T-helper 1 cell treated with Interleukin-12 subunit alpha and Interleukin-12 subunit beta and Interleukin-4 antibody, amounts not matched to agents 30 μg/mL and 1 μg/mL, for 36 hours (primary cell): ENCODE measurements around the gene CCNI.
"Not testable (repeated sequence)": the region's sequence is repeated elsewhere in the genome, so short reads cannot be mapped to it uniquely, and the experiment has no call there.

Experiments
- H3K27ac Mint-ChIP-seq: one replicate; pipeline ENCODE4 v1.8.0; 2021; ENCODE audit warnings: mild to moderate bottlenecking, mixed read lengths
- H3K27me3 Mint-ChIP-seq: one replicate; pipeline ENCODE4 v1.8.0; 2021; ENCODE audit warnings: low read depth, mixed read lengths
- H3K36me3 Mint-ChIP-seq: one replicate; pipeline ENCODE4 v1.8.0; 2021; ENCODE audit warnings: low read depth, mixed read lengths
- H3K4me1 Mint-ChIP-seq: one replicate; pipeline ENCODE4 v1.8.0; 2021; ENCODE audit warnings: low read depth, mixed read lengths
- H3K4me3 Mint-ChIP-seq: one replicate; pipeline ENCODE4 v1.8.0; 2021; ENCODE audit warnings: mild to moderate bottlenecking, moderate library complexity, mixed read lengths
- H3K9me3 Mint-ChIP-seq: one replicate; pipeline ENCODE4 v1.8.0; 2021; ENCODE audit warnings: mixed read lengths

Gene CCNI

GRCh38 chr4:77040270-77040669 lies 35.5 kb downstream of the CCNI start:
- H3K36me3 Mint-ChIP-seq: peaks cover 14% of the 10 kb centered on the region
- H3K27ac Mint-ChIP-seq: no peak overlapping the region
- H3K4me1 Mint-ChIP-seq: peaks cover 5% of the 10 kb centered on the region
- H3K27me3 Mint-ChIP-seq: peaks cover 13% of the 10 kb centered on the region
- H3K4me3 Mint-ChIP-seq: no peak overlapping the region
- H3K9me3 Mint-ChIP-seq: no peaks in the 10 kb centered on the region

- H3K4me3 Mint-ChIP-seq: no peak overlapping the region
- H3K9me3 Mint-ChIP-seq: no peaks in the 10 kb centered on the region
- H3K27me3 Mint-ChIP-seq: peaks cover 13% of the 10 kb centered on the region
- no peak overlapping the region for H3K27ac Mint-ChIP-seq
- H3K36me3 Mint-ChIP-seq: peaks cover 13% of the 10 kb centered on the region
- peaks cover 5% of the 10 kb centered on the region for H3K4me1 Mint-ChIP-seq
Measured at GRCh38 chr4:77039796-77040195, 36.0 kb downstream of the CCNI start.

GRCh38 chr4:77037736-77038135 lies 38.1 kb downstream of the CCNI start:
- Mint-ChIP-seq H3K9me3 (no peaks in the 10 kb centered on the region), H3K27ac (no peak overlapping the region), H3K4me3 (no peak overlapping the region), H3K4me1 (no peaks in the 10 kb centered on the region), H3K27me3 (peaks cover 13% of the 10 kb centered on the region), H3K36me3 (peaks cover 10% of the 10 kb centered on the region)

DNA sequence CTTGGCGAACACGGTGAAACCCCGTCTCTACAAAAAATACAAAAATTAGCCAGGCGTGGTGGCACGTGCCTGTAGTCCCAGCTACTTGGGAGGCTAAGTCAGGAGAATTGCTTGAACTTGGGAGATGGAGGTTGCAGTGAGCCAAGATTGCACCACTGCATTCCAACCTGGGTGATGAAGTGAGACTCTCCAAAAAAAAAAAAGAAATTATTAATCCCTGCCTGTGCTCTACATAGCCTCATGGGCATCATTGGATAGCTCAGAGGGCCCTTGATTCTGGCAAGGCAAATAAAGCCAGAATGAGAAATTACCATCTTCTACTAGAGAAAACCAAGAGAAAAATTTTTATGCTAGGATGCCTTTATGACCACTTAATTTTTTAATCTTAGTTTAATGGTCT lies 38.6 kb downstream of the CCNI start:
- H3K9me3 Mint-ChIP-seq, H3K4me3 Mint-ChIP-seq, H3K27ac Mint-ChIP-seq, H3K4me1 Mint-ChIP-seq: not testable (repeated sequence)
- peaks cover 12% of the 10 kb centered on the region for H3K36me3 Mint-ChIP-seq
- H3K27me3 Mint-ChIP-seq: peaks cover 14% of the 10 kb centered on the region

- Mint-ChIP-seq H3K4me1 (peaks cover 13% of the 10 kb centered on the region), H3K36me3 (peaks cover 15% of the 10 kb centered on the region), H3K27ac (no peak overlapping the region), H3K27me3 (peaks cover 17% of the 10 kb centered on the region), H3K9me3 (no peaks in the 10 kb centered on the region), H3K4me3 (no peak overlapping the region)
Measured at GRCh38 chr4:77036206-77036605, 39.6 kb downstream of the CCNI start.

DNA sequence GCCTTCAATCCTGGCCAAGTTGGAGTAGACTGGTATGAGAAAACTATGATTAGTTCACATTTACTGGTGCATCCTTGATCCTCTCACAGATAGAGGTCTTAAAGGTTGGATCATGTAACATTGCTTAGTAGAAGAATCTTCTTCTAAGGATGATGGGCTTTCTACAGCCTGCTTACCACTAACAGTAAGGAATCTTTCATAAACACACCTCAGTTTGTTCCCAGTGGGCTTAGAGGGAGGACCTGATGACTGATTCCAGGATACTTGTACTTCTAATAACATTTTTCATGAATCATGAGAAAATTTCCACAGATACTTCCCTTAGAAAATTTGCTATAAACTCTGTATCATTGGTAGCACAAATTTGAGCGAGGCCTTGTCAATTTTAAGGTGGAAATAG lies 40.6 kb downstream of the CCNI start:
- Mint-ChIP-seq H3K27me3 (peaks cover 17% of the 10 kb centered on the region), H3K9me3 (no peaks in the 10 kb centered on the region), H3K36me3 (peaks cover 20% of the 10 kb centered on the region), H3K4me3 (no peak overlapping the region), H3K4me1 (peaks cover 19% of the 10 kb centered on the region), H3K27ac (no peak overlapping the region)

- peaks cover 18% of the 10 kb centered on the region for H3K36me3 Mint-ChIP-seq
- peaks cover 10% of the 10 kb centered on the region for H3K27me3 Mint-ChIP-seq
- H3K4me3 Mint-ChIP-seq: no peak overlapping the region
- no peak overlapping the region for H3K27ac Mint-ChIP-seq
- peaks cover 37% of the 10 kb centered on the region for H3K4me1 Mint-ChIP-seq
- no peaks in the 10 kb centered on the region for H3K9me3 Mint-ChIP-seq
Measured at GRCh38 chr4:77031544-77031943, 44.2 kb downstream of the CCNI start.

DNA sequence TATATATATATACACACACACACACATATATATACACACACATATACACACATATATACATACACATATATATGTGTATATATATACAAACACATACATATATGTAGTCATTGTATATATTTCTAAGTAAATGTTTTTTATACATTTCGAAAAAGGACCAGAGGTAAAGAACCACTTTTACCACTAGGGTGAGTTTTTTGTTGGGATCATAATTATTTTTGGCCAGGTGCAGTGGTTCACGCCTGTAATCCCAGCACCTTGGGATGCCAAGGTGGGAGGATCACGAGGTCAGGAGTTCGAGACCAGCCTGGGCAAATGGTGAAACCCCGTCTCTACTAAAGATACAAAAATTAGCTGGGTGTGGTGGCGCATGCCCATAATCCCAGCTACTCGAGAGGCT lies 46.0 kb downstream of the CCNI start:
- peaks cover 24% of the 10 kb centered on the region for H3K36me3 Mint-ChIP-seq
- not testable (repeated sequence) for H3K4me3 Mint-ChIP-seq, H3K9me3 Mint-ChIP-seq, H3K27me3 Mint-ChIP-seq
- peaks cover 48% of the 10 kb centered on the region for H3K4me1 Mint-ChIP-seq
- peak overlapping the region; percentile 57 for H3K27ac Mint-ChIP-seq

- peaks cover 4% of the 10 kb centered on the region for H3K27me3 Mint-ChIP-seq
- peaks cover 48% of the 10 kb centered on the region for H3K4me1 Mint-ChIP-seq
- H3K9me3 Mint-ChIP-seq: no peaks in the 10 kb centered on the region
- no peak overlapping the region for H3K4me3 Mint-ChIP-seq
- H3K36me3 Mint-ChIP-seq: peaks cover 28% of the 10 kb centered on the region
- peak overlapping the region; percentile 43 for H3K27ac Mint-ChIP-seq
Measured at GRCh38 chr4:77028246-77028645, 47.5 kb downstream of the CCNI start.

DNA sequence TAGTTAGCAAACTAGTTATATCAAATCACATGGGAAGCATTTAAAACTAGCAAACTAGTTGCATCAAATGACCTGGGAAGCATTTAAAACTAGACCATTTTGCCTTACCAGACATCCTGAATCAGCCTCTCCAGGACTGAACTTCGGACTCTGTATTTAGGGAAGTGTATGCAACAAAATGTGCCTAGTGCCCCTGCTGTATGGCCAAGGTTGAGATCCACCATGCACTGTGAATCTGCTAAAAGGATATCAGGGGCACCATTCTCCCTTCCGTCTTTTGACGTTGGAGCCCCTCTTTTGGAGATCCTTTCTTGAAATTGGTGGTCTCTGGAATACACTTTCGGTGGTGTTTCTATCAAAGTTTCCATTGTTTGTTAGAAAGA lies 49.5 kb downstream of the CCNI start:
- Mint-ChIP-seq H3K4me3 (no peak overlapping the region), H3K4me1 (peaks cover 36% of the 10 kb centered on the region), H3K27ac (peak overlapping the region; percentile 26), H3K36me3 (peaks cover 24% of the 10 kb centered on the region), H3K9me3 (no peaks in the 10 kb centered on the region), H3K27me3 (no peaks in the 10 kb centered on the region)

DNA sequence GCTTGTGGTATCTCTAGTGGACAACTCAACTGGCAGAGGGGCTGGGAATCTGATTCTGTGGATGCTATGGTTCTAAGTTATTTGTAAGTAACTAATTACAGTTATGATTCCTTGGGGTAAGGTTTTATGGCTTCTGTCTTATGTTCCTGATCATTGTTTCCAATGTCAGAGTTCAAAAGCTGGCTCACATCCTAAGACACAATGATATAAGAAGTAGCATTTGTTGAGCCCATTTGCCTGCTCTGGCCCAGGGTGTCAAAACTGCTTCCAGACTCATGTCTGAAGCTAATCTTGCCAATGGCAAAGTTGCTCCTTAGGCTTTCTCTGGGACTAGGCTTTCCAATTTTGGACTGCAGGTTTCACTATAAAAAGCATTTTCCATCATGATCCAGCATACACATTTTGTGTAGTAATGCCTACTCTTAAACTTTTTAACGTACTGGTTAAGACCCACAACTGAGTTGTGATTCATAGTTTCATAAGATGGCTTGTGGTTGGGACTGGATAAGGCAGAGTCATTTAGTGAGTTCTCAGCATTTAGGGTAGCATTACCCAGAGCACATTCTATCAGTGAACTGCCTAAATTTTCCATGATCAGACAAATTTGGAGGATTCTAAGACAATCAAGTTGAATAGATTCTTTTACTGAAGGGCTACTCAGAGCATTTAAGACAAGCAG lies 50.0 kb downstream of the CCNI start:
- H3K36me3 Mint-ChIP-seq: peaks cover 21% of the 10 kb centered on the region
- no peak overlapping the region for H3K4me3 Mint-ChIP-seq
- H3K27ac Mint-ChIP-seq: peak overlapping the region; percentile 26

DNA sequence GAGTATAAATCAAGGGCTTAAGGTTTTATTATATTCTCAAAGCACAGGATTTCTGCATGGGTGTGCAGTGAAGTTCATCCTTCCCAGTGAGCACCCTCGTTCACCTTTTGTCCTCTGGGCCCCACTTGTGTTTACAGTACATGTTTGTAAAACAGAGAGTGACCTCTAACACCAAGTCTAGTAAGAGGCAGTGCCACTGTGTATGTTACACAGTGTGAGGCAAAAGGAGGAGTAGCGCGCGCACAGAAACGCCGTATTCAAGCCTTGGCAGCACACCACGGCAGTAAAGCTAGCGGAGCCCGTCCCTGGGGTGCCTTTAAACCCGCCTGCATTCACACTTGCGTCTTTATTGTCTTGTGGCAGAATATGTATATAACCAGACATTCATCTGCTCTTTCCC lies 51.9 kb downstream of the CCNI start:
- no peaks in the 10 kb centered on the region for H3K9me3 Mint-ChIP-seq
- H3K4me3 Mint-ChIP-seq: no peak overlapping the region
- no peak overlapping the region for H3K27ac Mint-ChIP-seq
- H3K4me1 Mint-ChIP-seq: peaks cover 26% of the 10 kb centered on the region
- peaks cover 16% of the 10 kb centered on the region for H3K36me3 Mint-ChIP-seq
- H3K27me3 Mint-ChIP-seq: no peaks in the 10 kb centered on the region

More for the DNA sequence above, 50.0 kb downstream of the CCNI start:
- Mint-ChIP-seq H3K9me3 (no peaks in the 10 kb centered on the region), H3K4me1 (peaks cover 32% of the 10 kb centered on the region), H3K27me3 (no peaks in the 10 kb centered on the region)

DNA sequence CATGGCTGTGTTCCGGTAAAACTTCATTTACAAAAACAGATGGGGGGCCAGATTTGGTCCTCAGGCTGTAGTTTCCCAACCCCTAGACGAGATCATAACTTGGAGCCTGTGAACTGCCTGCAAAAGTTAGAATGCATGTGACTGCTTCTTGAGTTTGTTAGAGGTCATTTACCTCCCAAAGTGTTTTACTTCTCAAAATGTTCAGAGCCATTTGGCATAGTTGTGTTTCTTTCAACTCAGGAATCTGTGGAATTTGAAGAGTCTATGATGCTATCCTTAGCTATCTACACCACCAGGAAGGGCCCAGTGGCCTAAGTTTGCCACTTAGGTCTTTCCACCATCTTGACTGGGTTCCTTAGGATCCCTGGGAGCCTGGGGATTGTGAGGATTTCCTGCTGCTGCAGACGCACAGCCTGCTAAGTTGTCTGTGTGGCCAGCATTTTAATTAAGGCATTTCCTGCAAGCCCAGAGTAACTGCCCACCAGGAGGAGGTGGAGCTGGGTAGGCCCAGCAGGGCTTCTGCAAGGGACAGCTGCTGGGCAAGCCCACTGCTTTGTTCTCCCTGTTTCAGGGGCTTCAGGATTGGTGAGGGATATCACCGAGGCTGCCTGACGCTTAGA lies 53.1 kb downstream of the CCNI start:
- no peaks in the 10 kb centered on the region for H3K9me3 Mint-ChIP-seq
- H3K4me3 Mint-ChIP-seq: no peak overlapping the region
- H3K27me3 Mint-ChIP-seq: peaks cover 1% of the 10 kb centered on the region
- no peak overlapping the region for H3K27ac Mint-ChIP-seq
- peaks cover 17% of the 10 kb centered on the region for H3K4me1 Mint-ChIP-seq
- peaks cover 13% of the 10 kb centered on the region for H3K36me3 Mint-ChIP-seq

DNA sequence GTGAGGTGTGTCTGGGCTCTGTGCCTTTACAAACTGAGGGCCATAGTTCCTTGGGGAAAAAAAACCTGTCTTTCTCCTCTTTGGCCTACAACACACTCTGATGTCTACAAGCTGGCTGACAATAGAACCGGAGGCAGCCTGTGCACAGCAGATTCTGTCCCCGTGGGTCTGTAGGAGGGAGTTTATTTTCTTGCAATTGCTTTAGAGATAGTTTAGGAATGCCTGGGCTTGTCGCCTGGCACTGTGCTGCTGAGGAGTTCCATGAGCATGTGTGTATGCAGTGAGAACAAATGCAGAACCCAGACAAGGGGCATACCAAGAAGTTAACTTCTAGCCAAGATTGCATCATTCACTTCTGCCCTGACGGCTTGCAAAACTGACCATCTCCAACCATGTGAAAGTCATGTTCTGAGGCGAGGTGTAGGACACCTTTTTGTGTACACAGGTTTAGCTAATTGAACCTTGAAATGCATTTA lies 54.1 kb downstream of the CCNI start:
- H3K4me3 Mint-ChIP-seq: no peak overlapping the region
- peaks cover 12% of the 10 kb centered on the region for H3K4me1 Mint-ChIP-seq
- H3K27me3 Mint-ChIP-seq: peaks cover 7% of the 10 kb centered on the region
- no peaks in the 10 kb centered on the region for H3K9me3 Mint-ChIP-seq
- peaks cover 13% of the 10 kb centered on the region for H3K36me3 Mint-ChIP-seq
- no peak overlapping the region for H3K27ac Mint-ChIP-seq

DNA sequence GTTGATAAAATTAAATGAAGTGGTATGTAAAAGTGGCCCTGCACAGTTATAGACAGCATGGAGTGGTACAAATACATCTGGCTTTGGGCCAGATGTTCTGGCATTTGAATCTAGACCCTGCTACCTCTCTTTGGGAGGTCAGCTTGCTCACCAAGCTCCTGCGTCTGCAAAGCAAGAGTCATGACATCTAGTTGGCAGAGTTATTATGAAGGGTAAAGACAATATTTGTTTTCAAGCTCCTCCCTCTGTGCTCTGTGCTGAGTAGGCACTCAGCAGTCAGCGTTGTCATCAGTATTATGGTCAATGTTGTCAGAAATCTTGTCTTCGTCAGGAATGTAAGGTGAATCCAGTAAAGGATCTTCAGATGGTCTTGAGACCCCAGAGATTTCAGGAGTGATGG lies 55.8 kb downstream of the CCNI start:
- H3K36me3 Mint-ChIP-seq: peaks cover 14% of the 10 kb centered on the region
- H3K4me1 Mint-ChIP-seq: peaks cover 7% of the 10 kb centered on the region
- peaks cover 15% of the 10 kb centered on the region for H3K27me3 Mint-ChIP-seq
- no peak overlapping the region for H3K4me3 Mint-ChIP-seq
- H3K9me3 Mint-ChIP-seq: no peaks in the 10 kb centered on the region
- H3K27ac Mint-ChIP-seq: no peak overlapping the region
